Embryonic facial prominence (tissue), 1 donor: ENCODE results near the gene ADGRL3.
"Not testable (repeated sequence)": the region's sequence is repeated elsewhere in the genome, so short reads cannot be mapped to it uniquely, and the experiment has no call there.

Experiments used
- DNase-seq: peaks from one replicate; pipeline ENCODE4 v3.0.0-alpha.2; 2016; ENCODE audit errors: extremely low spot score

The ADGRL3 gene

DNA sequence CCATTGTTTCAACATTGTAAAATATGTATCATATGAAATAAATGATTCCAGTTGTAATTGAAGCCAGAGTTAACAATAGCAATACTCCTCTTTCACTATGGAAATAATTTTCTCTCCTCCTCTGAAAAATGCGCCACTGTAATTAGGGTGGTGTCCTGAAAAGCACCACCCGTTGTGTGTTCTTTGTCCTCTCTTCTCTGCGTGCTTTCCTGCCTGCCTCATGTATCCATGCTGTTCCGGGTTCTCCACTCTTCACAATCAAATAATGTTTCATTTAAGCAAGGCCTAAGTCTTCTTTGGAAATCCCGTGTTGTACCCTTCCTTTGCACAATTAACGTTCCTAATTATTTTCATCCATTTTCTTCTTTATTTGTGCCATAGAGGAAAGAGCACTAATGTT, 293.3 kb downstream of the ADGRL3 start:
- DNase-seq = no peak

DNA sequence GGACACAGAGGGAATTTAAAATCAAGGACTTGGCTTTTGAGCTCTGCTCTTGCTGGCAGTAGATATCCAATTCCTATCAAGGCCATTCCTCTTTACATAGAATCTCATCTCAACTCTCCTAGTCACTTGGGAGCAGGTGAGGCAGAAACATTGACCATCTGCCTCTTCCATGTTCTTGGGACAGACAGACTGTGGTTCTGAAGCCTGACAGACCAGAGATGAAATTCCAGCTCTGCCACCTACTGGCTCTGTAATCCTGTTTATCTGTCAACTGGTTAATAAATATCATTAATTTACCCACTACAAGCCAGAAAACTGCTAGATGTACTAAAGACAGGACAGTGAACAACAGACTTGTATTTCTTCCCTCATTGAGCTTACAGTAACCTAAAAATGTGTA, 300.8 kb downstream of the ADGRL3 start:
- no peak for DNase-seq

DNA sequence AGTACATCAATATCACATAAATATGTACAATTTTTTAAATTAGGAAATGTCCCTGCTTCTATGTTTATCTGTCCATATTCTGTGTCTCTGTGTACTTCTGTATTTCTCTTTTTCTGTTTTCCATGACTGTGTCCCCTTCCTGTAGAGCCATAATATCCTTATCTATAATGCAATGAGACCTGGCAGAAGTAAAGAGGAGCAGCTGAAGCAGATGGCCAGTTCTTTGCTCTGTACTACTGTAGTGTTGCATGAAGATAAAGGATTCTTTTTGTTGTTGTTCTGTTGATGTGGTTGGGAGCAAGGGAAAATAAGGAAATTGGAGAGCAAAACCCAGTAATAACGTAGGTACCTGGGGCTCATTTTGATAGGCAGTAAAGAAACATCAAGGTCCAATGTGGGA, 301.7 kb downstream of the ADGRL3 start:
- DNase-seq = no peak

DNA sequence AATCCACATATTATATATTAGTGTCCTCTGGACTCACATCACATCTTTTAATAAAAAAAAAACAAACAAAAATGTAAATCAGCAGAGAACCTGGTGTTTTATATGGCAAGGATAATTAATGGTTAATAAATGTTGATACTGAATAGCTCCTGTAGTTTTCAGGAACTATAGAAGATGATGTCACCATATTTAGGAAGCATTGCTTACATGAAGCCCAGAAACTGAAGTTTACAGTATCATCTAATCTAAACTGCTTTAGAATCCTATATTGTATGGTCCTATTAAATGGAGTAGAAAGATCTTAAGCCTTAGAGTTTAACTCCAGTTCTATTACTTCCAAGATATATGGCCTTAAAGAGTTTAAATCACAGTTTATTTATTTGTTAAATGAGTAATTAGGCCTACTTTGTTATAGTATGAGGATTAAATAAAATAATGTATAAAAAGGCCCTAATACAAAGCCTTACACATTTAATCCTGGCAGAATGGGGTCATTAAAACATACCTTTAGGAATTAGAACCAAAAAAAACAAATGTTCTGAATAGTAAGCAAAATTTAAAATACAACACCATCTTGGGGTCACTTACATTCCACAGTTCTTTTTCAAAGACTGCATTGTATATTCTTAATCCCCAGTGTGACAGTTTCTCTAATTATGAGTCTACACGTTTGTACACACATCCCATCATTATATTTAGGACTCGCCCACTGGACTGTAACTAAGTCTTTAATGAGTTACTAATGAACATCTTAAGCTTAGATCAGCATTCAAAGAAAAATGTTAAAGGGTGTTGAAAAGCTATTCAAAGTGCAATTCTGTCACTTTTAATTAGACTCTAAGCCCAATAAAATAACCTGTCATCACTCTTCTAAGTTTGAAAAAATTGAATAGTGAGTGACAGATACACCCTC, 305.9 kb downstream of the ADGRL3 start:
- DNase-seq = no peak

DNA sequence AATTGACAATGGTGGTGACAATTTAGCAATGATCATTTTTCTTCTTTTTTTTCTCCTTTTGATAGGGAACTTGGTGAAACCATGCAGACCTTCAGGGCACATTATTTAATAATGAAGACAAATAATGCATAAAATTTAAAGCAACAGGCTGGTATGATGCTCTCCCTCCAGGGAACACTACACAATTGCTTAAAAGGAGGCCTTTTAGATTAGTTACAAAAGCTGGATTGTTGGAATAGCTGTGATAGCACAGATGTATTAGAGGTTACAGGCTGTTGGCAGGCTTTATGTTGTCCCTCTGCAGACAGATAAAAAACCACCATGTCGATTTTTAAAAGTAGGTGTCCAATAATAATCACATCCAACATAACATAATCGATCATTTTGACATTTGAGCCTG, 307.0 kb downstream of the ADGRL3 start:
- no peak for DNase-seq

DNA sequence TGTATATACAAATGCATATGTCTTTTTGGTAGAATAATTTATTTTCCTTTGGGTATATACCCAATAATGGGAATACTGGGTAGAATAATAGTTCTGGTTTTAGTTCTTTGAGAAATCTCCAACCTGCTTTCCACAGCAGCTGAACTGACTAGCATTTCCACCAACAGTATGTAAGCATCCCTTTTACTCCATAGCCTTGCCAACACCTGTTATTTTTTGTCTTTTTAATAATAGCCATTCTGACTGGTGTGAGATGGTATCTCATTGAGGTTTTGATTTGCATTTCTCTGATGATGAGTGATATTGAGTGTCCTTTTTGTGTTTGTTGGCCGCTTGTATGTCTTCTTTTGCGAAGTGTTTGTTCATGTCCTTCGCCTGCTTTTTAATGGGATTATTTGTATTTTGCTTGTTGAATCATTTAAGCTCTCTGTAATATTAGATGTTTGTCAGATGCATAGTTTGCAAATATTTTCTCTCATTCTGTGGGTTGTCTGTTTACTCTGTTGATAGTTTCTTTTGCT, 309.7 kb downstream of the ADGRL3 start:
- DNase-seq = not testable (repeated sequence)

DNA sequence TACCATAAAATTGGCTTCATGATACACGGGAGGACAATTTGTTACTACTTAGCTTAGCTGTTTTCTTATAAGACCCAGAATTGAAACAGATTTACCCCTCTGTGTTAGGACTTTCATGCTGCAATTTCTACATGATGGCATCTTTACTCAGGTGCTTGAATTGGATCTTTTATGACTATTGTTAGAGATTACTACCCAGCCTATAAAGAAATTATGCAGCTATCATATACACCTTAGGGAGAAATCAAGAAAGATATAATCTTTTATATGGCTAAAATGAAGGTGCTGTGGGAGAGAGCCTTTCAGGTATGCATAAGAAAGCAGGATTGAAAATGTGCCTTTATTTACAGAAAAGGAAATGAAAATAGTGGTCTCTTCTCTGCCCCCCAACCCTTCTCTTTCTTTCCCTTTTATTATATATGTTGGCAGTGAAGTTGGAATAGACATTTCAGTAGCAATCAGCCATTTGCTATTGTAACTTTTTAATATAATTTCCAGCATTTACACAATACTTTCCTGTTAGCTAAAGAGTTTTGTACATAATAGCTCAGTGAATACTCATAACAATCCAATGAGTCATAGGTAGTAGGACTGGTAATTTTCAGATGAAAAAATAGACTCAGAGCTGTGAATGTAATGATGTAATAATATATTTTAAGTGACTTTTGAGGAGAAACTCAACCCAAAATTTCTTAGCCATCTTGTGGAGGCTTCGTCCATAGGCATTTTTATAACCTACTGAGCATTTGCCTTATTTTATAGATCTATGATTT, 311.8 kb downstream of the ADGRL3 start:
- no peak for DNase-seq

DNA sequence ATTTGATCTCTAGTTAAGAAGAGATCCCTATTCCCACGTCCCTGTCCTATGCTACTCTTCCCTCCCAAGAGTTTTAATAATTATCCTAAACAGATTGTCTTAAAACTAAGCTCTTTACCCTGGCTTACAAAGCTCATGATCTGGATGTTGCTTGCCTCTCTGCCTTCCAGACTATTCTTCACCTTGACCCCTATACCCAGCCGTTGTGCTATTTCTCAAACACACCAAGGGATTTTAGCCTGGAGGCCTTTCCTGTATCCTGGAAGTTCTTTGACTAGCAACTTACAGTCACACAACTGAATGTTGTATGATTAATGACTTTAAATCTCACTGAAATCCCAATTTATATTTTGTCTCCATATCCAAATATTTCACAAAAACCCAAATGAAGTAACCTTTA, 314.9 kb downstream of the ADGRL3 start:
- DNase-seq = no peak

DNA sequence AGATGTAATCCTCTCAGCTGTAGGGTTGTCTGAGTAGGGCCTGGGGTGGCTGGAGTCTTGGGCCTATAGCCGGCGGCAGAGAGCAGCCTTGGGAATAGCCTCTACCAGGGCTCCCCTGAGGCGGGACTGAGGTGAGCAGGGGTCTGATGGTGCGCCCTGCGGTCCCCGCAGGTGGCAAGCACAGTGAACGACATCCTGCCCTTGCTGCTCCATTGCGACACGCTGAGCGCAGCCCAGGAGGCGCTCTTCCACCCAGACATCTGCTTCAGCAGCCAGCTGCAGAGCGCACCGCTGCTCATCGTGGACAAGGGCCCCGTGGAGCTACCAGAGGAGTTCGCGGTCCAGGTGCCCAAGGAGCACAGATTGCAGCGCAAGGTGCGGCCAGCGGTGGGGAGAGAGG, 317.0 kb downstream of the ADGRL3 start:
- DNase-seq = no peak

DNA sequence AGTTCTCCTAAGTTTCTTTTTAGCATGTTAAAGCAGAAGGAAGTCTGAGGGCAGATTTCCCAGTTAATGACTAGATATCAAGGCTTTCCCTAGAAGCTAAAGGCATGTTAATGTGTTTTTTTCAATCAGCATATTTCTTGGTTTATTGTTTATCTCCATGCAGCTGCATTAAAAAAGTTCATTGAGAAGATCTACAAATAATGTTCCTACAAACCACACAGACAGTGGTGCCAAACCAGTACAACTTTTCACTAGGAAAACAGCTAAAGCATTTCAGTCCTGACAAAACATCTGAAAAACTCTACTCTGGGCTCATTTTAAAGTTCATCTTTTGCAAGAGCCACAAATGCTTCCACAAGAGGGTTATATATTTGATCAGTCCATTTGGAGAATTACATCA, 320.0 kb downstream of the ADGRL3 start:
- no peak for DNase-seq

DNA sequence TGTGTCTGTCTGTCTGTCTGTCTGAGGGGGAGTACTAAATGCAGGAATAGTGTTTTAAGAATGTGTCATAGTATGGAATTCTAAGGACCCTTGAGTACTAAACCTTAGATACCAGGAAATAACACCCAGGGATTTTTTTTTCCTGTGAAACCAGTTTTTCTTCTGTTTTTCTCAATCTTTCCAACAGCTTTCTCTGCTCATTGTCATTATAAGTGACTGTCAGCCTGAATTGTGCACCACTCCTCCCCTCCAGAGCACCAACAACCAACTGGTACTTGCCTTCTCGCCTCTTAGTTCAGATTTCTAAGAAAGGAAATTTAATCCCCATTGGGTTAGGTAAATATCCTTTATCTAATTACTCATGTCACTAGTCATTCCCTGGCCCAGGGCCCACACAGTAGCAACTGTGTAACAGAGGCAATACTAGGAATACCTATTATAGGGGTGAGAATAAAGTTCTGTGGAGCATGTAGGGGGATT, 320.6 kb downstream of the ADGRL3 start:
- DNase-seq = no peak

DNA sequence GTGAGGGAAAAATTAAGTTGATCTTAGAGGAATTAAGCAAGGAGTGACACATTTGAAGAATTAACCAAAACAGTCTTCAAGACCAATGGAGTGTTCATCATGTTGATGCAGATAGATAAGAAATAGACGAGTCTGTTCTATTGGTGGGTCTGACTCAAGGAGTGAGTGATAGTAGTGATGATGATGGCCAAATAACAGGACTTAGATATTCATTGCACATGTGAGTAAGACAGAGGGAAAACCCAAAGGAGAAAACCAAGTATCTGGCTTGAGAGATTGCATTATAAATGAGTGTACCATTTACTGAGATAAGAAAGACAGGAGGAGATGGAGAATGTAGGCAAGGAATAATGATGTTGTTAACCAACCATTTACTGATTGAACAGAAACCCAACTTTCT, 321.3 kb downstream of the ADGRL3 start:
- no peak for DNase-seq

DNA sequence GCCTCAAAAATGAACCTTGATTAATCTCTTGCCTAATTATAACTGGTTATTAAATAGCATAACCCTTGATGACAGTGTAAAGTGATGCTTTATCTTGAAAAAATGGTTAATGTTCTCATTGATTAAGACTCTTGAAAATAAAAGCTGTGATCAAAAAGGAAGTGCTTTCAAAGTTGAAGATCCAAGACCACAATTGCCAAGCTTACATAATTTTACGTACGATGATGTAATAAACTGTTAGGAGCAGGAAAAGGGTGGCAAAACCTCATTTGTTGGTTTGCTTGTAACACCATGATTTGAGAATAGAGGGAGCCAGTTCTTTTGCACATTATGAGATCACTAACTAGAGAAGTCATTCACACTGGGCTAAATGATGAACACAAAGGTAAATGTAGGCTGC, 322.2 kb downstream of the ADGRL3 start:
- no peak for DNase-seq

DNA sequence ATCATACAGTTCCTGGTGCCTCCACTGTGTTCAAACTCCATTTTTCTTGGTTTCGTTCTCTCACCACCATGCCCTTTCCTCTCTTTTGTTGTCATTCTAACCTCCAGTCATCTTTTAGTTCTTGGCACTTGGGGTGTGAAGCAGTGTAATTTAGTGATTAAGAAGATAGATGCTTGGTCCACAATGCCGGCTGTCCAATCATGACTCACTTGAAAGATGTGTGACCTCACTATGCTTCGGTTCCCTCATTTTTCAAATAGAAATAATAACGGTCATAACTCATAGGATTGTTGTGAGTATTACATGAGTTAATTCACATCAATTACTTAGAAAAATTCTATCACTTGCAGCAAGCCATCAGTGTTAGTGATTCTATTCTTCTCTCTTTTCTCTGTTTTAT, 327.8 kb downstream of the ADGRL3 start:
- DNase-seq = no peak

DNA sequence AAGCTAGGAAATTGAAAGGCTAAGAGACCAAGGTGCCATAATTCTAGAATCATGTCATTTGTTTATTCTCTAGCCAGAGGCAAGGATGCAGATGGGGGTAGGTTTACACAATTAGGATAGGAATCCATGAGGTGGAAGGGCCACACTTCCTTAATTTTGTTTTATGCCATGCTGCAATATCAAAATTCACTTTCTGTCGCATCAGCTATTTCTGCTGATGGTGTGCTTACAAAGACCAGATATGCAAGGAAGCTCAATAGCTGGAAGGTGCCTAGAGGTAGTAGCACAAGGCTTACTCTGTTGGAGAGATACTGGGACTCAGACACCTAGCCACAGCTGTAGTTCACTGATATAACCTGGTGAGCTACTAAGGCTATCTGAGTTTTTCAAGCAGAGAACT, 328.5 kb downstream of the ADGRL3 start:
- DNase-seq = no peak

DNA sequence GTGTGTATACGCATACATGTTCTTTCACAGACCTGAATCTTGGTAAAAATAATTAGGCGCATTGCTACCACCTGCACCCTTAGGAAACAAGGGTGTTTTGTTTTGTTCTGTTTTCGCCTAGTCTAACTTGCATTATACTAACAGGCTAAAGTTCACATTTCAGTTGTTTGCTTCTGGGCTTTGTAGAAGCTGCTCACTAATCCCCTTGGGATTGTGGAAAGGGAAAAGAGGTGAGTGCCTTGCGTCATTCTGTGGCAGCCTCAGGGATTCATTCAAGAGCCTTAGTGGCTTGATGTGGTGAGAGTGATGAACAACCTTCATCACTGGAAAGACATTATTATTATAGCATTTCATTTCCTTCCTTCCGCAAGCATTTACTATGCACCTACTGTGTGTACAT, 331.1 kb downstream of the ADGRL3 start:
- DNase-seq = no peak

DNA sequence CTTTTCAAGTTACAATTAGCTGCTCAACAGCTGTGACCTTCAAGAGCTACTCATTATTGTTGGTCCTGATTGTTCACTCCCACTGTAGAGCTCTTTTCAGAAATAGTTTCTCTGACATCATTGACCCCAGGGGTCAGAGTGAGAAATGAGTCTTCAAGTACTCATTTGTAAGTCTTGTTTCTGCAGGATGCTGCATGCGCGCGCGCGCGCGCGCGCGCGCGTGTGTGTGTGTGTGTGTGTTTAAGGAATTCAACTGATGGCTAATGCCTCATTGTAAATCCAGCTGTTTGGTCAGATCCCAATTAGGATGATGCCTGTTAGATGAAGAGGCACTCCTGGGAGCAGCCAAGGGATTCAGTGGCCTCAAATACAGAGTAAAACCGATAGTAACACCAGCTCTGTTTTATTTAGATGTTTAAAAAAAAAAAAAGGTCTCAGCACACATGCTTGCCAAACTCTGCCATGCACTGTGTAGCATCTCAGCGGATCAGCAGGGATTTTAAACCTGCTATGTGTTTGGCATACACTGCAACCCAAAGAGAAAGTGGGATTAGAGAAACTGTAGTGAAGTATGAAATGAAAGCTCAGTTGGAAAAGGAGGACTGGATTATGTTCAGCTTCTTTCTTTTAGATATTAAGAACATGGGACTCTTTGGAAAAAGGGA, 332.3 kb downstream of the ADGRL3 start:
- DNase-seq = no peak

DNA sequence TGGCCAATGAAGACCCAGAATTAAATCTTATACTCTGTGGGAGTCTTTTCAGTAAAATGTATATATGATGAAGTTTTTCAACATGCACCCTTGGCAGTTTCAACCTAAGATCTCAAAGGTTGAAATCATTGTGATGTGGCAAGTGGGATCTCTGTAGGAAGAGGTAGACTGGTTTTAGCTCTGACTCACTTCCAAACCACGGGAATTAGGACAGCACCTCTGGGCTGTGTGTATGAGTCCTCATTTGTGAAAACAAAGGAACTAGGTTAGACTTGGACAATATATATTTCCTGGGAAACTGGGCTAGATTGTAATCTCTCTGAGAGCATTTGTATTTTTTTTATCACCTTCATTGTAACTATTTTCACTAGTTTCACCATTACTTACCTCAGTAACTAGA, 333.0 kb downstream of the ADGRL3 start:
- no peak for DNase-seq

DNA sequence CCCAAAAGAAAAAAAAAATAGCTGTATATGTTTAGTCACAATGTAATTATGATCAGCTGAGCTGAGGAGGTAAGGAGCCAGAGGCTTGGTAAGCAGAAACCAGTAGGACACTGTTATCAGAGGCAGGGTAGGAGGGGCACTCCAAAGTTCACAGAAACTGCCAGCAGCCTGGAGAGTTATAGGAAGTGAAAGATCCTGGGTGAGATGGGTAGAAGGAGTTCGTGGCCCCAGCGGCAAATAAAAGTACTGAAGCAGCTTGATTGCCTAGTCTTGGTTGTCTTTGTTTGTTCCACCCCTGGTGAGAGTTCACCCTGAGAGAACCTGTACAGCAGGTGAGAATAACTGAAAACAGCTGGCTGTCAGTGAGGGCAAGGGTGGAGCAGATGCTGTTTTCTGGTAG, 340.8 kb downstream of the ADGRL3 start:
- DNase-seq = no peak

DNA sequence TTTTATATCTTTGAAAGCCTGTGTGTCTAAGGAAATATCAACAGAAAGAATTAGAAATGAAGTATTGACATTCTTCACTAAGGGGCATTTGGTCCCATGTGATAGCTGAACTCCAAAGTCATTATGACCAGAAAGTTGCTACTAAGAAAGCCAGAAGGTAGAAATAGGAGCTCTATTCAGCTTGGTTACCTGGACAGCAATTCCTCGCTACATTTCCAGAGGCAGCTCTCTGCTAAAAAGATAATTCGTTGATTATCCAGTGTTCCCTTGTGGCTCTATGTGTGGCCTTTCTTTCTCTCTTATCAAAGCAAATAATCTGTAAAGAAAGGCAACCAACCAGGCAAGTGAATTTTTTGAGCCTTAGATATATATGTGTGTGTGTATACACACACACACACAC, 341.3 kb downstream of the ADGRL3 start:
- no peak for DNase-seq

DNA sequence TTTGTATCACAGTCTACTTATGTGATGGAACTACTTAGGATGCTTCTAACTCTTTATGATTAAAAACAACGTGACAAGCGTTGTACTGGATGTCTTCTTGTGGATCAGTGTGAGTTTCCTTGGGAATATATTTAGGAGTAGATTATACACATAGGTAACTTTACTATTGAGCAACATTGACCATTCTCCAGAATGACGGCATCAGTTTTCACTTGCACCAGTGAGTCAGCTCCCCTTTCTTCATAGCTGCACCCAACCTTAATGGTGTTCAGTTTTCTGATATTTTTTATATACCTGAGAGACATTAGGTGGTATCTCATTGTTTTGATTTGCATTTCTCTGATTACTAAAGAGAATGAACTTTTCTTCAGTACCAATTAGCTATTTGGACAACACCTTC, 343.9 kb downstream of the ADGRL3 start:
- DNase-seq = no peak

DNA sequence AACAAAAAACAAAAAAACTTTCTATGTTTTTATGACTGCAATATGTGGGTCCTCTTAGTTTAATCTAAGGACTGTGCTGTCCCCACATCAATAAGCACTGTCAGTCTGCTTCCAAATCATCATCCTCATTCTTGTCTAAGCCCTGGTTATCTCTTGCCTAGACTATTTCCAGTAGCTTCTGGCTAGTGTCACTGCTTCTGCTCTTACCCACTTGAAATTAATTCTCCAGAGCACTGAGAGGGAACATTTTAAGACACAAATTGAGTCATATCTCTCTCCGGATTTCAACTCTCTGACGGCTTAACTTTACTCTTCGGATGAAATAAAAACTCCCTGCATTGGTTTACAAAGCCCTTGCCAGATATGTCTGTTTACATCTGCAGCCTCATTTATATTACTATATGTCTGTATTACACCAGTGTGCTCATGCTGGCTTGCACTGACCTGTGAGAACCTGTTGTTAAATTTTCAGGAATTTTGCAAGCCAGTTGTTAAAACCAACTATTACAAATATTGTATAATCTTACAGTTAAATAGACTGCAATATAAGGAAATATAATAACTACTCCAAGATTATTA, 345.9 kb downstream of the ADGRL3 start:
- no peak for DNase-seq
